ENCODE measurements around the gene FBLIM1.

GRCh38 chr1:15788624-15789301 is 30.2 kb downstream of the FBLIM1 start:
- TF ChIP-seq, protein P1, sequence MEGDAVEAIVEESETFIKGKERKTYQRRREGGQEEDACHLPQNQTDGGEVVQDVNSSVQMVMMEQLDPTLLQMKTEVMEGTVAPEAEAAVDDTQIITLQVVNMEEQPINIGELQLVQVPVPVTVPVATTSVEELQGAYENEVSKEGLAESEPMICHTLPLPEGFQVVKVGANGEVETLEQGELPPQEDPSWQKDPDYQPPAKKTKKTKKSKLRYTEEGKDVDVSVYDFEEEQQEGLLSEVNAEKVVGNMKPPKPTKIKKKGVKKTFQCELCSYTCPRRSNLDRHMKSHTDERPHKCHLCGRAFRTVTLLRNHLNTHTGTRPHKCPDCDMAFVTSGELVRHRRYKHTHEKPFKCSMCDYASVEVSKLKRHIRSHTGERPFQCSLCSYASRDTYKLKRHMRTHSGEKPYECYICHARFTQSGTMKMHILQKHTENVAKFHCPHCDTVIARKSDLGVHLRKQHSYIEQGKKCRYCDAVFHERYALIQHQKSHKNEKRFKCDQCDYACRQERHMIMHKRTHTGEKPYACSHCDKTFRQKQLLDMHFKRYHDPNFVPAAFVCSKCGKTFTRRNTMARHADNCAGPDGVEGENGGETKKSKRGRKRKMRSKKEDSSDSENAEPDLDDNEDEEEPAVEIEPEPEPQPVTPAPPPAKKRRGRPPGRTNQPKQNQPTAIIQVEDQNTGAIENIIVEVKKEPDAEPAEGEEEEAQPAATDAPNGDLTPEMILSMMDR (IDR thresholded peaks at IDR 0.05): no peak
- no peak for TF ChIP-seq POLR2A (IDR thresholded peaks at IDR 0.05)

Data from Peyer's patch (tissue), 4 donors.